ENCODE data around the gene SBF2.

SBF2 gene

DNA sequence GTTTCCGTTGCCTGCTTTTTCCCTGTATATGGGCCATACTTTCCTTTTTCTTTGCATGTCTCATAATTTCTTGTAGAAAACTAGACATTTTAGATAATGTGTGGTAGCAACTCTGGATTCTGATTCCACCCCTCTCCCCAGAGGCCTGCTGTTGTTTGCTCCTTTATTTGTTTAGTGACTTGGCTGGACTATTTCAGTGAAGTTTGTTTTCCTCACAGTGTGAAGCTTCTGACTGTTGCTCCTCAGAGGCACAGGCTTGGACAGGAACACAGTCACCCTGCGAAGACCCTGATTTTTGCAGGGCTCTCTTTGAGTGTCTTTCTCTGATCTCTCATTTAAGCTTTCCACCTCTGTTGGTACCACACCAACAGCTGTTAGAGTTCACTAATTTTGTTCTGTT is 557.7 kb downstream of the SBF2 start:
- Histone ChIP-seq H3K4me1 (ENCODE audit: control insufficient read depth, insufficient read depth, low read length) (peaks cover 4% of the 10 kb centered on the region), H3K27me3 (ENCODE audit: control insufficient read depth, insufficient read depth, low read length) (no peaks in the 10 kb centered on the region), H3K36me3 (ENCODE audit: control insufficient read depth, insufficient read depth, low read length) (peaks cover 5% of the 10 kb centered on the region), H3K9ac (ENCODE audit: low read length) (no peak overlapping the region), H3K4me3 (ENCODE audit: low read length) (no peak overlapping the region), H3K9me3 (ENCODE audit: control insufficient read depth, low read length) (no peaks in the 10 kb centered on the region)

- Histone ChIP-seq H3K36me3 (ENCODE audit: control insufficient read depth, insufficient read depth, low read length) (peaks cover 5% of the 10 kb centered on the region), H3K27me3 (ENCODE audit: control insufficient read depth, insufficient read depth, low read length) (no peaks in the 10 kb centered on the region), H3K9ac (ENCODE audit: low read length) (no peak overlapping the region), H3K9me3 (ENCODE audit: control insufficient read depth, low read length) (no peaks in the 10 kb centered on the region), H3K4me1 (ENCODE audit: control insufficient read depth, insufficient read depth, low read length) (peaks cover 4% of the 10 kb centered on the region), H3K4me3 (ENCODE audit: low read length) (no peak overlapping the region)
Measured at GRCh38 chr11:9735919-9736318, 558.1 kb downstream of the SBF2 start.

GRCh38 chr11:9735236-9735635 is 558.8 kb downstream of the SBF2 start:
- no peak overlapping the region for H3K9ac ChIP-seq (ENCODE audit: low read length)
- peaks cover 4% of the 10 kb centered on the region for H3K36me3 ChIP-seq (ENCODE audit: control insufficient read depth, insufficient read depth, low read length)
- H3K27me3 ChIP-seq (ENCODE audit: control insufficient read depth, insufficient read depth, low read length) = no peaks in the 10 kb centered on the region
- peaks cover 4% of the 10 kb centered on the region for H3K4me1 ChIP-seq (ENCODE audit: control insufficient read depth, insufficient read depth, low read length)
- no peaks in the 10 kb centered on the region for H3K9me3 ChIP-seq (ENCODE audit: control insufficient read depth, low read length)
- no peak overlapping the region for H3K4me3 ChIP-seq (ENCODE audit: low read length)

GRCh38 chr11:9733212-9733611 is 560.8 kb downstream of the SBF2 start:
- Histone ChIP-seq H3K27me3 (ENCODE audit: control insufficient read depth, insufficient read depth, low read length) (no peaks in the 10 kb centered on the region), H3K36me3 (ENCODE audit: control insufficient read depth, insufficient read depth, low read length) (no peaks in the 10 kb centered on the region), H3K9ac (ENCODE audit: low read length) (no peak overlapping the region), H3K9me3 (ENCODE audit: control insufficient read depth, low read length) (no peaks in the 10 kb centered on the region), H3K4me3 (ENCODE audit: low read length) (no peak overlapping the region), H3K4me1 (ENCODE audit: control insufficient read depth, insufficient read depth, low read length) (peaks cover 4% of the 10 kb centered on the region)

DNA sequence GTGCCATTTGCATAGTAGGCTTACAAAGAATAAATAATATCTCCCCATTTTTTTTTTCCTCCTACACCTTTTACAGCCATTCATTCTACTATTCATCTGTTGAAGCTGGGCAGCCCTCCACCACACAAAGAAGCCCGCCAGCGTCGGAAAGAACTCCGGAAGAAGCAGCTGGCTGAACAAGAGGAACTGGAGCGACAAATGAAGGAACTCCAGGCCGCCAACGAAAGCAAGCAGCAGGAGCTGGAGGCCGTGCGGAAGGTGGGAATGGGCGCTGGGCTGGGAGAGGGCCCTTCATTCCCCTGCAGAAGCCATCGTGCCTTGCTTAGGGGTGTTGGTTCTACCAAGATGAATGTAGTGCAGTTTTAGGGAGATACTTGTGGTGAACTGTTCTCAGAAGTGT is 561.6 kb downstream of the SBF2 start:
- Histone ChIP-seq H3K27me3 (ENCODE audit: control insufficient read depth, insufficient read depth, low read length) (no peaks in the 10 kb centered on the region), H3K4me3 (ENCODE audit: low read length) (no peak overlapping the region), H3K4me1 (ENCODE audit: control insufficient read depth, insufficient read depth, low read length) (peaks cover 4% of the 10 kb centered on the region), H3K36me3 (ENCODE audit: control insufficient read depth, insufficient read depth, low read length) (no peaks in the 10 kb centered on the region), H3K9me3 (ENCODE audit: control insufficient read depth, low read length) (no peaks in the 10 kb centered on the region), H3K9ac (ENCODE audit: low read length) (no peak overlapping the region)

DNA sequence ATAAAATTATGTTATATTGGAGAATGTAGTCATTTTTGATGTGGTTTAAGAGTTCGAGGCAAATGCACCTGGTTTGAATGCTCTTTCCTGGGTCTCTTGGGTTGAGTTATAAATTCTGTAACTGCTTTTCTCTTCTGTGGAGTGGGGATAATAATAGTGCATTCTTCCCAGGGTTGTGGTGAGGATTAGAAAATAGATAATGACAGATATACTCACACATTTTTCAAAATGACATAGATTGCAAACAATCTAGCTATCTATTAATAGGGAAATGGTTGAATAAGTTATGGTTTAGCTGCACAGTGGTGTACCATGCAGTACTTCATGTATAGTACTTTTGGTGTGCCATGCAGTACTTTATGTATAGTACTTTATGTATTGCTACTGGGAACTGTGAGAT is 562.8 kb downstream of the SBF2 start:
- Histone ChIP-seq H3K27me3 (ENCODE audit: control insufficient read depth, insufficient read depth, low read length) (no peaks in the 10 kb centered on the region), H3K36me3 (ENCODE audit: control insufficient read depth, insufficient read depth, low read length) (no peaks in the 10 kb centered on the region), H3K4me3 (ENCODE audit: low read length) (no peak overlapping the region), H3K9me3 (ENCODE audit: control insufficient read depth, low read length) (no peaks in the 10 kb centered on the region), H3K9ac (ENCODE audit: low read length) (no peak overlapping the region), H3K4me1 (ENCODE audit: control insufficient read depth, insufficient read depth, low read length) (peaks cover 8% of the 10 kb centered on the region)
